Measurements from ENCODE around the gene CNOT6.
"Not testable (repeated sequence)": the region's sequence is repeated elsewhere in the genome, so short reads cannot be mapped to it uniquely, and the experiment has no call there.

DNA sequence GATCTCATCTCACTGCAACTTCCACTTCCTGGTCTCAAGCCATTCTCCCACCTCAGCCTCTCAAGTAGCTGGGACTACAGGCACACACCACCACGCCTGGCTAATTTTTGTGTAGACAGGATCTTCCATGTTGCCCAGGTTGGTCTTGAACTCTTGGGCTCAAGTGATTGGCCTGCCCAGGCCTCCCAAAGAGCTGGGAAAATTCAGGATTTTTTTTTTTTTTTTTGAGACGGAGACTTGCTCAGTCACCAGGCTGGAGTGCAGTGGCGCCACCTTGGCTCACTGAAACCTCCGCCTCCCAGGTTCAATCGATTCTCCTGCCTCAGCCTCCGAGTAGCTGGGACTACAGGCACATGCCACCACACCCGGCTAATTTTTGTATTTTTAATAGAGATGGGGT, 21.8 kb downstream of the CNOT6 start:
- not testable (repeated sequence) for TF ChIP-seq POLR2A, POLR2AphosphoS5 (IDR thresholded peaks at IDR 0.05)
- TF ChIP-seq, protein P1, sequence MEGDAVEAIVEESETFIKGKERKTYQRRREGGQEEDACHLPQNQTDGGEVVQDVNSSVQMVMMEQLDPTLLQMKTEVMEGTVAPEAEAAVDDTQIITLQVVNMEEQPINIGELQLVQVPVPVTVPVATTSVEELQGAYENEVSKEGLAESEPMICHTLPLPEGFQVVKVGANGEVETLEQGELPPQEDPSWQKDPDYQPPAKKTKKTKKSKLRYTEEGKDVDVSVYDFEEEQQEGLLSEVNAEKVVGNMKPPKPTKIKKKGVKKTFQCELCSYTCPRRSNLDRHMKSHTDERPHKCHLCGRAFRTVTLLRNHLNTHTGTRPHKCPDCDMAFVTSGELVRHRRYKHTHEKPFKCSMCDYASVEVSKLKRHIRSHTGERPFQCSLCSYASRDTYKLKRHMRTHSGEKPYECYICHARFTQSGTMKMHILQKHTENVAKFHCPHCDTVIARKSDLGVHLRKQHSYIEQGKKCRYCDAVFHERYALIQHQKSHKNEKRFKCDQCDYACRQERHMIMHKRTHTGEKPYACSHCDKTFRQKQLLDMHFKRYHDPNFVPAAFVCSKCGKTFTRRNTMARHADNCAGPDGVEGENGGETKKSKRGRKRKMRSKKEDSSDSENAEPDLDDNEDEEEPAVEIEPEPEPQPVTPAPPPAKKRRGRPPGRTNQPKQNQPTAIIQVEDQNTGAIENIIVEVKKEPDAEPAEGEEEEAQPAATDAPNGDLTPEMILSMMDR (IDR thresholded peaks at IDR 0.05), result not testable (repeated sequence)
